Neural cell (in vitro differentiated cells): ENCODE measurements around the gene APBB1IP. TPM values are rescaled to one million over a fixed set of nuclear protein-coding genes. Genes with fewer than 3 reads are reported as not detected.

ENCODE experiments used
- H2AFZ ChIP-seq: fragments of 200-600, 300-800 bp; sonication (generic), shearing (Covaris generic); 2 replicates; pipeline ENCODE4 v1.6.0; 2014; ENCODE audit warnings: low read depth, mild to moderate bottlenecking, antibody characterized with exemption, low read length, moderate library complexity
- H3F3A ChIP-seq: fragments of 200-600 bp; shearing (Covaris generic); 2 replicates; pipeline ENCODE4 v1.6.1; 2016; ENCODE audit warnings: mild to moderate bottlenecking, moderate library complexity, mixed read lengths, antibody characterized with exemption, low read length; ENCODE audit not compliant: insufficient read depth, poor library complexity, severe bottlenecking
- H3K27ac ChIP-seq: fragments of 200-600, 300-800 bp; sonication (generic), shearing (Covaris generic); 2 replicates; pipeline ENCODE4 v1.5.1; 2014; ENCODE audit warnings: mild to moderate bottlenecking, low read length, moderate library complexity
- H3K27me3 ChIP-seq: fragments of 300-800, 200-600 bp; sonication (generic), shearing (Covaris generic); 2 replicates; pipeline ENCODE4 v1.6.0; 2014; ENCODE audit warnings: mild to moderate bottlenecking, low read depth, low read length, moderate library complexity; ENCODE audit not compliant: insufficient read depth
- H3K36me3 ChIP-seq: fragments of 300-800, 200-600 bp; sonication (generic), shearing (Covaris generic); 2 replicates; pipeline ENCODE4 v1.5.1; 2014; ENCODE audit warnings: mild to moderate bottlenecking, antibody characterized with exemption, low read length, moderate library complexity; ENCODE audit not compliant: insufficient read depth
- H3K4me2 ChIP-seq: fragments of 300-800, 200-600 bp; sonication (generic), shearing (Covaris generic); 2 replicates; pipeline ENCODE4 v1.6.0; 2014; ENCODE audit warnings: mild to moderate bottlenecking, low read length
- H3K4me3 ChIP-seq: fragments of 300-800, 200-600 bp; sonication (generic), shearing (Covaris generic); 2 replicates; pipeline ENCODE4 v1.5.1; 2014; ENCODE audit warnings: mild to moderate bottlenecking, low read length, moderate library complexity
- H3K79me2 ChIP-seq: fragments of 200-600 bp; shearing (Covaris generic); replicated peaks from 2 replicates; pipeline ENCODE4 v1.6.0; 2014; ENCODE audit warnings: mild to moderate bottlenecking, low read length, moderate library complexity; ENCODE audit not compliant: insufficient read depth
- H3K9ac ChIP-seq: fragments of 300-800, 200-600 bp; sonication (generic), shearing (Covaris generic); 2 replicates; pipeline ENCODE4 v1.6.1; 2016; ENCODE audit warnings: mild to moderate bottlenecking, low read length, mixed read lengths
- H3K9me2 ChIP-seq: fragments of 200-600 bp; shearing (Covaris generic); 2 replicates; pipeline ENCODE4 v1.6.1; 2016; ENCODE audit warnings: mild to moderate bottlenecking, low read length, mixed read lengths; ENCODE audit not compliant: insufficient read depth
- H3K9me3 ChIP-seq: fragments of 200-600, 300-800 bp; sonication (generic), shearing (Covaris generic); 2 replicates; pipeline ENCODE4 v1.6.1; 2016; ENCODE audit warnings: mild to moderate bottlenecking, mixed run types, low read length, moderate library complexity, mixed read lengths
- H4K20me1 ChIP-seq: fragments of 200-600 bp; shearing (Covaris generic); 2 replicates; pipeline ENCODE4 v1.6.1; 2016; ENCODE audit warnings: mild to moderate bottlenecking, mixed run types; ENCODE audit not compliant: insufficient read depth
- CTCF ChIP-seq: fragments of 450-650 bp; IDR thresholded peaks from 2 replicates; pipeline ENCODE4 v1.5.1; 2014; ENCODE audit warnings: antibody characterized with exemption, mild to moderate bottlenecking, moderate library complexity; ENCODE audit not compliant: poor library complexity, severe bottlenecking
- EP300 ChIP-seq: fragments of 450-650 bp; conservative IDR thresholded peaks from 2 replicates; pipeline ENCODE4 v1.6.1; 2014; ENCODE audit warnings: antibody characterized with exemption, mild to moderate bottlenecking, moderate library complexity; ENCODE audit not compliant: poor library complexity, severe bottlenecking
- EZH2 ChIP-seq: fragments of 200-600, 300-800 bp; shearing (Covaris generic), sonication (generic); IDR thresholded peaks from 2 replicates; pipeline ENCODE4 v1.6.1; 2014; ENCODE audit warnings: antibody characterized with exemption, low read length, borderline replicate concordance, mild to moderate bottlenecking; ENCODE audit not compliant: insufficient read depth, poor library complexity, severe bottlenecking
- MXI1 ChIP-seq: fragments of 450-650 bp; conservative IDR thresholded peaks from 2 replicates; pipeline ENCODE4 v1.6.1; 2014; ENCODE audit warnings: antibody characterized with exemption, mild to moderate bottlenecking; ENCODE audit not compliant: poor library complexity, severe bottlenecking
- POLR2AphosphoS5 ChIP-seq: IDR thresholded peaks from 2 replicates; pipeline ENCODE4 v1.6.1; 2012
- RAD21 ChIP-seq: fragments of 450-650 bp; conservative IDR thresholded peaks from 2 replicates; pipeline ENCODE4 v1.6.1; 2014; ENCODE audit warnings: antibody characterized with exemption, mild to moderate bottlenecking, moderate library complexity
- REST ChIP-seq: IDR thresholded peaks from 2 replicates; pipeline ENCODE4 v1.6.1; 2012; ENCODE audit warnings: borderline replicate concordance
- SMC3 ChIP-seq: fragments of 450-650 bp; conservative IDR thresholded peaks from 2 replicates; pipeline ENCODE4 v1.6.1; 2014; ENCODE audit warnings: antibody characterized with exemption, mild to moderate bottlenecking, moderate library complexity; ENCODE audit not compliant: poor library complexity
- TAF1 ChIP-seq: IDR thresholded peaks from 2 replicates; pipeline ENCODE4 v1.6.1; 2012; ENCODE audit warnings: low read depth
- polyA plus RNA-seq: library from polyadenylated mRNA; depleted of rRNA; stranded (reverse); fragments of >200 nt; gene quantifications from 2 replicates; pipeline ENCODE4 v1.2.3, GENCODE V29; 2014

Gene APBB1IP
- polyA plus RNA-seq, 1 donor from 2014 or later = not detected

GRCh38 chr10:26486304-26486703 lies 48.2 kb downstream of the APBB1IP start:
- Histone ChIP-seq H3K9ac (no peak overlapping the region), H3K27ac (no peak overlapping the region), H3K4me2 (no peak overlapping the region)

GRCh38 chr10:26486990-26487850 lies 49.1 kb downstream of the APBB1IP start:
- no peaks in the 10 kb centered on the region for H4K20me1 ChIP-seq
- H3K27me3 ChIP-seq = no peaks in the 10 kb centered on the region
- H3K4me3 ChIP-seq = no peak overlapping the region
- H3K27ac ChIP-seq = no peak overlapping the region
- no peaks in the 10 kb centered on the region for H3K9me3 ChIP-seq
- no peak overlapping the region for H3K4me2 ChIP-seq
- H3K79me2 ChIP-seq = no peaks in the 10 kb centered on the region
- no peak for TF ChIP-seq SMC3
- no peak for TF ChIP-seq TAF1
- no peak for TF ChIP-seq MXI1
- TF ChIP-seq RAD21 = no peak
- no peak for TF ChIP-seq CTCF
- TF ChIP-seq REST = no peak
- TF ChIP-seq EZH2 = no peak
- no peak for TF ChIP-seq EP300
- no peaks in the 10 kb centered on the region for H3K36me3 ChIP-seq
- no peak overlapping the region for H3K9ac ChIP-seq
- H3F3A ChIP-seq = no peaks in the 10 kb centered on the region
- H2AFZ ChIP-seq = no peak overlapping the region
- H3K9me2 ChIP-seq = no peaks in the 10 kb centered on the region

More at GRCh38 chr10:26486304-26486703, 48.2 kb downstream of the APBB1IP start:
- Histone ChIP-seq H3K79me2 (no peaks in the 10 kb centered on the region), H3K9me2 (no peaks in the 10 kb centered on the region), H3F3A (no peaks in the 10 kb centered on the region), H3K9me3 (no peaks in the 10 kb centered on the region), H3K27me3 (no peaks in the 10 kb centered on the region), H3K4me3 (no peak overlapping the region), H2AFZ (no peak overlapping the region), H4K20me1 (no peaks in the 10 kb centered on the region), H3K36me3 (no peaks in the 10 kb centered on the region)
- TF ChIP-seq REST = no peak
- TF ChIP-seq POLR2AphosphoS5 = no peak
- TF ChIP-seq EP300 = no peak
